MM.1S (cell line): Measurements from ENCODE around the gene RAB31.

Experiments
- CTCF ChIP-seq: fragments of 300-600 bp; sonication (generic); IDR thresholded peaks from 2 replicates; pipeline ENCODE4 v1.5.1; 2016; ENCODE audit warnings: antibody characterized with exemption, low read length, mixed read lengths
- EZH2phosphoT487 ChIP-seq: fragments of 300-600 bp; sonication (generic); IDR thresholded peaks from 2 replicates; pipeline ENCODE4 v1.6.1; 2018; ENCODE audit warnings: antibody characterized with exemption, low read length

- no peak for TF ChIP-seq CTCF
- no peak for TF ChIP-seq EZH2phosphoT487
Observed at GRCh38 chr18:9820127-9820526, 112.0 kb downstream of the RAB31 start.
